Ovary (tissue), 3 donors: ENCODE measurements around the gene EEF1A2.

Experiments used
- EP300 ChIP-seq: sonication (generic); formaldehyde crosslinking; IDR thresholded peaks from one replicate; pipeline ENCODE4 v1.6.1; 2017; ENCODE audit warnings: antibody characterized with exemption
- POLR2A ChIP-seq: fragments of 450-650 bp; IDR thresholded peaks from one replicate; pipeline ENCODE4 v1.6.1; 2017; ENCODE audit warnings: antibody characterized with exemption, mild to moderate bottlenecking, moderate library complexity
- TF ChIP-seq, protein P1 (sequence below), 3 donors: fragments of 450-650 bp in 2 of 3; fragments of 200-600 bp in 1 of 3; IDR thresholded peaks; one replicate each; pipeline versions ENCODE4 v1.5.1 to v1.8.0; 2016 to 2022; ENCODE audit warnings: antibody characterized with exemption in 3 of 3, mild to moderate bottlenecking in 1 of 3
- donor health status: DM: no; HTN: no; CAD: no.

DNA sequence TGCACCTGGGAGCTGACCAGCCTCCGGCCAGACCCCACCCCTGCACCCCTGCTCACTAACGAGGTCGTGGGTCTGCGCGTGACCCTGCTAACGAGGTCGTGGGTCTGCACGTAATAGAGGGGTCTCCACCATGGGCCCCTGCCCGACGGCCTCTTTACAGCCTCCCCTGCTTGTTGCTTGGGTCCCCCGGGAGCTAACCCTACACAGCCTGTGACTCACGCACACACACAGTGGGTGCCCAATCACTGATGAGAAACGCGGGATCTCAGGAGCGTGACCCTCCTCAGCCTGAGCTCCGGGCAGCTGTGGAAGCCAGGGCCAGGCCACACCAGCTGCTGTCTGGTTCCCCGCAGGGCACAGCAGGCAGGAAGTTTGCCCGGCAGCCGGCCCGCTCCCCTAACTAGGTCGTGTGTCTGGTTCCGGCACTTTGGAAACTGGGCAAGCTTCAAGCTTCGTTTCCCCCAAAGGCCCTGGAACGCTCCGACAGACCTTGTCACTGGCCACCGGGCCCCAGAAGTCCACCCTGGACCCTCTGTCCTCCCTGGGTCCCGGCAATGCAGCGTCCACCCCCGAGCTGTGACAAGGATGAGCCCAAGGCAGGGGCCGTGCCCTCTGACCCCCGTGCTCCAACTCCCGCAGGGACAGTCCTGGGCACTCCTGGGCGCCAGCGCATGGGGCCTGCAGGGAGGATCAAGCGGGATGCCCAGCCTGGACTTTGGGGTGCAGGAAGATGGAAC is 37.5 kb upstream of the EEF1A2 start:
- TF ChIP-seq, protein P1, sequence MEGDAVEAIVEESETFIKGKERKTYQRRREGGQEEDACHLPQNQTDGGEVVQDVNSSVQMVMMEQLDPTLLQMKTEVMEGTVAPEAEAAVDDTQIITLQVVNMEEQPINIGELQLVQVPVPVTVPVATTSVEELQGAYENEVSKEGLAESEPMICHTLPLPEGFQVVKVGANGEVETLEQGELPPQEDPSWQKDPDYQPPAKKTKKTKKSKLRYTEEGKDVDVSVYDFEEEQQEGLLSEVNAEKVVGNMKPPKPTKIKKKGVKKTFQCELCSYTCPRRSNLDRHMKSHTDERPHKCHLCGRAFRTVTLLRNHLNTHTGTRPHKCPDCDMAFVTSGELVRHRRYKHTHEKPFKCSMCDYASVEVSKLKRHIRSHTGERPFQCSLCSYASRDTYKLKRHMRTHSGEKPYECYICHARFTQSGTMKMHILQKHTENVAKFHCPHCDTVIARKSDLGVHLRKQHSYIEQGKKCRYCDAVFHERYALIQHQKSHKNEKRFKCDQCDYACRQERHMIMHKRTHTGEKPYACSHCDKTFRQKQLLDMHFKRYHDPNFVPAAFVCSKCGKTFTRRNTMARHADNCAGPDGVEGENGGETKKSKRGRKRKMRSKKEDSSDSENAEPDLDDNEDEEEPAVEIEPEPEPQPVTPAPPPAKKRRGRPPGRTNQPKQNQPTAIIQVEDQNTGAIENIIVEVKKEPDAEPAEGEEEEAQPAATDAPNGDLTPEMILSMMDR (IDR thresholded peaks at IDR 0.05): no peak
- TF ChIP-seq EP300: no peak
- TF ChIP-seq POLR2A: no peak
